ENCODE data around the gene PKD1L1. TPM values are rescaled to one million over a fixed set of nuclear protein-coding genes. Genes with fewer than 3 reads are reported as not detected.

The PKD1L1 gene
- polyA plus RNA-seq, 1 of the 3 experiments (the other 2 are of a cell fraction), result 0.10 TPM

DNA sequence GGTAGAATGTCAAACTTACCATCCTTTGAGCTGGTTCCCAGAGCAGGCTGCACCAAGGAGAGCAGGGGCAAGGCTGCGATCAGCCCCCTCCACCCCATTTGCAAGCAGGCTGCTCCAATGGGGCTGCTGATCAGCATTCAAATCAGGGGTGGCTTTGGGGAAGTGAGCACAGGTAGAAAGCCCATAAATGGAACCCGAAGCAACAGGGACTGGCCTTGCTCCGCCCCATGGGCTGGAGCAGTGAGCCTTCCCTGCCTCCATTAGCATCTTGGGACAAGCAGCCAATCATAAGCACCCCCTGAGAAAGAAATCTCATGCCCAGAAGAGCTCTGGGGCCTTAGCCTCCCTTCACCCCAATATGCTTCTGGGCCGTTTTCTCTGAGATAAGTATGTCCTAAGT, 4.0 kb upstream of the PKD1L1 start (continued):
- TF ChIP-seq, protein P1, sequence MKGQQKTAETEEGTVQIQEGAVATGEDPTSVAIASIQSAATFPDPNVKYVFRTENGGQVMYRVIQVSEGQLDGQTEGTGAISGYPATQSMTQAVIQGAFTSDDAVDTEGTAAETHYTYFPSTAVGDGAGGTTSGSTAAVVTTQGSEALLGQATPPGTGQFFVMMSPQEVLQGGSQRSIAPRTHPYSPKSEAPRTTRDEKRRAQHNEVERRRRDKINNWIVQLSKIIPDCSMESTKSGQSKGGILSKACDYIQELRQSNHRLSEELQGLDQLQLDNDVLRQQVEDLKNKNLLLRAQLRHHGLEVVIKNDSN (IDR thresholded peaks at IDR 0.05; ENCODE audit: borderline replicate concordance, low read depth), result no peak
- TF ChIP-seq, protein P2, sequence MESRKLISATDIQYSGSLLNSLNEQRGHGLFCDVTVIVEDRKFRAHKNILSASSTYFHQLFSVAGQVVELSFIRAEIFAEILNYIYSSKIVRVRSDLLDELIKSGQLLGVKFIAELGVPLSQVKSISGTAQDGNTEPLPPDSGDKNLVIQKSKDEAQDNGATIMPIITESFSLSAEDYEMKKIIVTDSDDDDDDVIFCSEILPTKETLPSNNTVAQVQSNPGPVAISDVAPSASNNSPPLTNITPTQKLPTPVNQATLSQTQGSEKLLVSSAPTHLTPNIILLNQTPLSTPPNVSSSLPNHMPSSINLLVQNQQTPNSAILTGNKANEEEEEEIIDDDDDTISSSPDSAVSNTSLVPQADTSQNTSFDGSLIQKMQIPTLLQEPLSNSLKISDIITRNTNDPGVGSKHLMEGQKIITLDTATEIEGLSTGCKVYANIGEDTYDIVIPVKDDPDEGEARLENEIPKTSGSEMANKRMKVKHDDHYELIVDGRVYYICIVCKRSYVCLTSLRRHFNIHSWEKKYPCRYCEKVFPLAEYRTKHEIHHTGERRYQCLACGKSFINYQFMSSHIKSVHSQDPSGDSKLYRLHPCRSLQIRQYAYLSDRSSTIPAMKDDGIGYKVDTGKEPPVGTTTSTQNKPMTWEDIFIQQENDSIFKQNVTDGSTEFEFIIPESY (IDR thresholded peaks at IDR 0.05; ENCODE audit: borderline replicate concordance, low read depth), result no peak

DNA sequence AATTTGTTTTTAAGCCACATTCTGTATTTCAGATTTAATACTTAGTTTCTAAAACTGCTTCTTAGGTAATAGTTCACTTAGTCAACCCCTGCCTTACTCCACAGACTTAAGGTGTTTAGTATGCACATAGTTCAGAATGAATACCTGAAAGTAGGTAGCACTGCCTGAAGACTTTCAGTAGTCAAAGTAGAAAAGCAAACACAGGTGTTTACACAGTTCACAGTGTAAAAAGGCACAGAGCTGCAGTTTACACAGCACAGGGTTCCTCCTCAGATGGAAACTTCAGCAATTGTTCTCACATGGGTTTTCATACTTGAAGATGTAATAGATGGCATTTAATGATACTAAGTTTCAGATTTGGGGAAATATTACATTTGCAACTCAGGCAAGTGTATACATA, 3.1 kb upstream of the PKD1L1 start:
- ChIA-PET POLR2A (no interaction called here), CTCF (interaction anchor here (5.1 to 12.4 kb wide), 2 partner anchors 14 to 159 kb away, joined by 27 to 221 read pairs; no protein-coding TSS in a partner anchor)

DNA sequence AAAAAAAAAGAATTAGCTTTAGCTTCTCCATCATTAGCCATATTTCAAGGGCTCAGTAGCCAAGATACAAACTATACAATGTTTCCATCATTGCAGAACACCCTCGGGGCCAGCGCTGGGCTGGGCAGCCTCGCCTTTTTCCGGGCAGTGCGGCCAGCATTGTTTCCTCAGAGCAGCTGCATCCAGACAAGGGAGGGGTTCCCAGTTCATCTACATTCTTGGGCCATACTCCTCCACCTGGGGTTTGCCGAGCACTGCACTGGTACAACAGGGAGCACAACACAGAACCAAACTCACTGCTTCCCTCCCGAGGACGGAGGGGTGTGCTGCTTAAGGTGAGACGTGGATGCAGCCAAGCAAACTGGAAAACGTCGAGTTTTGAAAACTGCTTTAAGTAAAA, 2.4 kb upstream of the PKD1L1 start:
- DNase-seq, result no peak
- Histone ChIP-seq H3K27me3 (ENCODE audit: insufficient read depth) (no peaks in the 10 kb centered on the region), H3K4me2 (no peak overlapping the region), H3K9me3 (no peaks in the 10 kb centered on the region), H3F3A (replicated peaks; ENCODE audit: insufficient read depth) (no peaks in the 10 kb centered on the region), H4K20me1 (ENCODE audit: insufficient read depth) (no peaks in the 10 kb centered on the region), H3K9me2 (no peaks in the 10 kb centered on the region), H3K9ac (no peak overlapping the region), H3K36me3 (replicated peaks in 1 of 2; ENCODE audit: control insufficient read depth in 1 of 2, insufficient read depth in 2 of 2, low read length in 1 of 2) (peaks cover 20% of the 10 kb centered on the region in 2 experiments), H3K79me2 (ENCODE audit: insufficient read depth) (no peaks in the 10 kb centered on the region), H2AFZ (ENCODE audit: low read depth) (no peak overlapping the region), H3K27ac (ENCODE audit: low read depth in 2 of 2, low read length in 1 of 2) (no peak overlapping the region), H3K4me1 (ENCODE audit: control insufficient read depth in 1 of 2, insufficient read depth in 2 of 2, low read depth in 1 of 2, low read length in 1 of 2) (peaks cover 4 to 5% of the 10 kb centered on the region in 2 experiments; a peak in 1 of 4 replicates), H3K4me3 (ENCODE audit: low read depth in 2 of 2, low read length in 1 of 2) (no peak overlapping the region)
- TF ChIP-seq, protein P3, sequence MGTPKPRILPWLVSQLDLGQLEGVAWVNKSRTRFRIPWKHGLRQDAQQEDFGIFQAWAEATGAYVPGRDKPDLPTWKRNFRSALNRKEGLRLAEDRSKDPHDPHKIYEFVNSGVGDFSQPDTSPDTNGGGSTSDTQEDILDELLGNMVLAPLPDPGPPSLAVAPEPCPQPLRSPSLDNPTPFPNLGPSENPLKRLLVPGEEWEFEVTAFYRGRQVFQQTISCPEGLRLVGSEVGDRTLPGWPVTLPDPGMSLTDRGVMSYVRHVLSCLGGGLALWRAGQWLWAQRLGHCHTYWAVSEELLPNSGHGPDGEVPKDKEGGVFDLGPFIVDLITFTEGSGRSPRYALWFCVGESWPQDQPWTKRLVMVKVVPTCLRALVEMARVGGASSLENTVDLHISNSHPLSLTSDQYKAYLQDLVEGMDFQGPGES (IDR thresholded peaks at IDR 0.05; ENCODE audit: low read depth, low read length), result no peak
- ChIA-PET POLR2A (no interaction called here), CTCF (interaction anchor here (5.1 to 12.4 kb wide), 2 partner anchors 14 to 160 kb away, joined by 27 to 221 read pairs; no protein-coding TSS in a partner anchor)
- 85% methylated on average over 11 of the region's 11 CpGs for WGBS (ENCODE audit: low lambda C conversion rate)

More for the DNA sequence above, 3.1 kb upstream of the PKD1L1 start:
- Histone ChIP-seq H3K36me3 (replicated peaks in 1 of 2; ENCODE audit: control insufficient read depth in 1 of 2, insufficient read depth in 2 of 2, low read length in 1 of 2) (peaks cover 27% of the 10 kb centered on the region in 2 experiments), H3K9me2 (no peaks in the 10 kb centered on the region), H3K79me2 (ENCODE audit: insufficient read depth) (no peaks in the 10 kb centered on the region), H3K9ac (no peak overlapping the region), H3K27ac (ENCODE audit: low read depth in 2 of 2, low read length in 1 of 2) (no peak overlapping the region), H3K4me3 (ENCODE audit: low read depth in 2 of 2, low read length in 1 of 2) (no peak overlapping the region), H2AFZ (ENCODE audit: low read depth) (no peak overlapping the region), H3F3A (replicated peaks; ENCODE audit: insufficient read depth) (no peaks in the 10 kb centered on the region), H3K27me3 (ENCODE audit: insufficient read depth) (no peaks in the 10 kb centered on the region), H3K4me1 (ENCODE audit: control insufficient read depth in 1 of 2, insufficient read depth in 2 of 2, low read depth in 1 of 2, low read length in 1 of 2) (peaks cover 4 to 5% of the 10 kb centered on the region in 2 experiments; a peak in 1 of 4 replicates), H3K4me2 (no peak overlapping the region), H3K9me3 (no peaks in the 10 kb centered on the region), H4K20me1 (ENCODE audit: insufficient read depth) (no peaks in the 10 kb centered on the region)
- DNase-seq, result no peak
- no peak for TF ChIP-seq NRF1 (IDR thresholded peaks at IDR 0.05; ENCODE audit: low read depth, low read length)

All from SK-N-SH (cell line).